Measurements from ENCODE around the gene EI24. TPM values are rescaled to one million over a fixed set of nuclear protein-coding genes. Genes with fewer than 3 reads are reported as not detected.
"Not testable (repeated sequence)": the region's sequence is repeated elsewhere in the genome, so short reads cannot be mapped to it uniquely, and the experiment has no call there.

Gene EI24
- total and polyA plus RNA-seq, 2 of the 8 experiments (the other 6 are each of a cell fraction or from before 2014, with no cell fraction given) = 135 to 264 TPM

GRCh38 chr11:125535585-125535984, 33.7 kb upstream of the EI24 start (continued):
- no peak for TF ChIP-seq SRF (IDR thresholded peaks at IDR 0.05; ENCODE audit: low read depth, low read length)

- H4K8ac ChIP-seq (ENCODE audit: extremely low read depth, insufficient read depth, low read length); H3K9me3 ChIP-seq (ENCODE audit: insufficient read depth in 2 of 2, low read depth in 1 of 2, low read length in 1 of 2); H2AFZ ChIP-seq (ENCODE audit: low read length); H3K18ac ChIP-seq (ENCODE audit: extremely low read depth, low read length); H2BK12ac ChIP-seq (ENCODE audit: low read depth, low read length); H3K9ac ChIP-seq (replicated peaks in 1 of 4; ENCODE audit: extremely low read depth in 1 of 4, low read depth in 3 of 4, low read length in 3 of 4); H3K79me1 ChIP-seq (ENCODE audit: low read depth, low read length); H4K5ac ChIP-seq (ENCODE audit: insufficient read length, low read depth, low read length); H3K36me3 ChIP-seq (ENCODE audit: control insufficient read depth in 2 of 4, insufficient read depth in 4 of 4, low read length in 3 of 4); H3K27me3 ChIP-seq (replicated peaks in 1 of 4; ENCODE audit: control insufficient read depth in 3 of 4, extremely low read depth in 1 of 4, insufficient read depth in 3 of 4, low read length in 3 of 4); H2BK15ac ChIP-seq (ENCODE audit: low read length); H3K79me2 ChIP-seq (ENCODE audit: control insufficient read depth in 1 of 2, insufficient read depth in 2 of 2, low read length in 2 of 2); H3K56ac ChIP-seq (replicated peaks; ENCODE audit: insufficient read length, low read depth, low read length); H4K20me1 ChIP-seq (replicated peaks in 1 of 2; ENCODE audit: control insufficient read depth in 1 of 2, insufficient read depth in 2 of 2, low read length in 2 of 2); H3K4me2 ChIP-seq (ENCODE audit: insufficient read depth in 1 of 2, low read depth in 2 of 2, low read length in 2 of 2); H3K4me3 ChIP-seq (ENCODE audit: extremely low read depth in 1 of 4, insufficient read depth in 2 of 4, low read depth in 3 of 4, low read length in 4 of 4); FAIRE-seq; H3K4ac ChIP-seq (replicated peaks; ENCODE audit: insufficient read length, low read depth, low read length); H2AK5ac ChIP-seq (ENCODE audit: low read depth, low read length); H3K27ac ChIP-seq (ENCODE audit: low read depth, low read length); H3K23ac ChIP-seq (ENCODE audit: insufficient read length); H3K14ac ChIP-seq (ENCODE audit: insufficient read length); H2BK5ac ChIP-seq (ENCODE audit: low read depth, low read length); H3K4me1 ChIP-seq (replicated peaks in 1 of 4; ENCODE audit: control insufficient read depth in 3 of 4, insufficient read depth in 4 of 4, low read length in 3 of 4); H2BK120ac ChIP-seq (replicated peaks; ENCODE audit: low read depth, low read length); CTCF ChIA-PET (ENCODE audit: partially characterized antibody); H4K91ac ChIP-seq (replicated peaks; ENCODE audit: insufficient read length, low read length); H3K23me2 ChIP-seq (ENCODE audit: low read depth, low read length); H2BK20ac ChIP-seq (ENCODE audit: low read length): not testable (repeated sequence)
- peak in 1 of 2 experiments; percentile 54 for DNase-seq (ENCODE audit: low read depth in 1 of 2, low spot score in 2 of 2)
- no CpG with 5 or more reads among the region's 19 CpGs for WGBS, 2 experiments (ENCODE audit: extremely low coverage in 1 of 2, insufficient coverage in 1 of 2, insufficient read length in 1 of 2, insufficient replicate concordance in 2 of 2, low coverage in 1 of 2, low lambda C conversion rate in 2 of 2, missing lambda C conversion rate in 1 of 2)
- POLR2A ChIA-PET (ENCODE audit: partially characterized antibody) = interaction anchor here (0.9 to 1.1 kb wide), 5 partner anchors 8 to 41 kb away, joined by 3 to 4 read pairs (median 3); partner anchors contain the start of gene FEZ1
Observed at GRCh38 chr11:125536834-125537233, 32.4 kb upstream of the EI24 start.

Data from H1 (cell line).